Astrocyte (in vitro differentiated cells and primary cell): ENCODE data around the gene TBC1D2B. TPM values are rescaled to one million over a fixed set of nuclear protein-coding genes. Genes with fewer than 3 reads are reported as not detected.
"Not testable (repeated sequence)": the region's sequence is repeated elsewhere in the genome, so short reads cannot be mapped to it uniquely, and the experiment has no call there.

ENCODE experiments used
- DNase-seq: peaks from one replicate; pipeline ENCODE4 v3.0.0-alpha.2; 2010; ENCODE audit warnings: low read depth
- FAIRE-seq: peaks from 2 replicates; lab custom pipeline; 2011; peaks lifted over from hg19 to GRCh38; lab: Jason Lieb, UNC
- H2AFZ ChIP-seq: 2 replicates; pipeline ENCODE4 v1.6.0; 2012; ENCODE audit warnings: low read depth, low read length, inconsistent platforms
- H3K27ac ChIP-seq: 2 replicates; pipeline ENCODE4 v1.5.1; 2011; ENCODE audit warnings: low read depth, low read length, inconsistent platforms
- H3K27me3 ChIP-seq: 2 replicates; pipeline ENCODE4 v1.6.0; 2011; ENCODE audit warnings: low read length, inconsistent platforms; ENCODE audit not compliant: insufficient read depth
- H3K36me3 ChIP-seq: 2 replicates; pipeline ENCODE4 v1.5.1; 2011; ENCODE audit warnings: low read length, inconsistent platforms; ENCODE audit not compliant: insufficient read depth
- H3K4me1 ChIP-seq: 2 replicates; pipeline ENCODE4 v1.5.1; 2011; ENCODE audit warnings: low read length, inconsistent platforms; ENCODE audit not compliant: insufficient read depth
- H3K4me2 ChIP-seq: 2 replicates; pipeline ENCODE4 v1.6.0; 2012; ENCODE audit warnings: low read length, inconsistent platforms
- H3K4me3 ChIP-seq: 2 replicates; pipeline ENCODE4 v1.5.1; 2011; ENCODE audit warnings: low read depth, mild to moderate bottlenecking, low read length, inconsistent platforms; ENCODE audit not compliant: insufficient read depth
- H3K79me2 ChIP-seq: 2 replicates; pipeline ENCODE4 v1.6.0; 2012; ENCODE audit warnings: mild to moderate bottlenecking, low read length, inconsistent platforms; ENCODE audit not compliant: insufficient read depth
- H3K9ac ChIP-seq: 2 replicates; pipeline ENCODE4 v1.6.0; 2012; ENCODE audit warnings: mild to moderate bottlenecking, low read length, inconsistent platforms
- H3K9me3 ChIP-seq: 2 replicates; pipeline ENCODE4 v1.5.1; 2012; ENCODE audit warnings: low read depth, mild to moderate bottlenecking, low read length, inconsistent platforms; ENCODE audit not compliant: insufficient read depth
- H4K20me1 ChIP-seq: 2 replicates; pipeline ENCODE4 v1.6.0; 2012; ENCODE audit warnings: low read length, inconsistent platforms; ENCODE audit not compliant: insufficient read depth
- H3K27ac Mint-ChIP-seq: one replicate; pipeline ENCODE4 v1.8.0; 2021; ENCODE audit warnings: mild to moderate bottlenecking, mixed read lengths; ENCODE audit not compliant: unreplicated experiment
- H3K27me3 Mint-ChIP-seq: one replicate; pipeline ENCODE4 v1.8.0; 2021; ENCODE audit warnings: low read depth, mixed read lengths; ENCODE audit not compliant: unreplicated experiment
- H3K36me3 Mint-ChIP-seq: one replicate; pipeline ENCODE4 v1.8.0; 2021; ENCODE audit warnings: low read depth, mixed read lengths; ENCODE audit not compliant: unreplicated experiment
- H3K4me1 Mint-ChIP-seq: one replicate; pipeline ENCODE4 v1.8.0; 2021; ENCODE audit warnings: low read depth, mixed read lengths; ENCODE audit not compliant: unreplicated experiment
- H3K4me3 Mint-ChIP-seq: one replicate; pipeline ENCODE4 v1.8.0; 2021; ENCODE audit warnings: mild to moderate bottlenecking, moderate library complexity, mixed read lengths; ENCODE audit not compliant: unreplicated experiment
- H3K9me3 Mint-ChIP-seq: one replicate; pipeline ENCODE4 v1.8.0; 2021; ENCODE audit warnings: mild to moderate bottlenecking, mixed read lengths; ENCODE audit not compliant: unreplicated experiment
- CTCF ChIP-seq: IDR thresholded peaks from 2 replicates; pipeline ENCODE4 v1.5.1; 2011; ENCODE audit warnings: low read depth, mild to moderate bottlenecking, inconsistent platforms, low read length, moderate library complexity; ENCODE audit not compliant: insufficient read depth
- EZH2 ChIP-seq: IDR thresholded peaks from 2 replicates; pipeline ENCODE4 v1.6.1; 2012; ENCODE audit warnings: mild to moderate bottlenecking, low read length, inconsistent platforms; ENCODE audit not compliant: insufficient read depth
- total RNA-seq: library from RNA; stranded (reverse); gene quantifications from 2 replicates; pipeline ENCODE4 v1.2.1, GENCODE V29; 2021

TBC1D2B gene
- total RNA-seq, 1 donor from 2014 or later: 21.3 TPM

GRCh38 chr15:77966540-77967234, 110.8 kb downstream of the TBC1D2B start:
- H3K9ac ChIP-seq: no peak overlapping the region
- H3K27ac ChIP-seq: no peak overlapping the region
- no peak overlapping the region for H3K4me2 ChIP-seq
- no peaks in the 10 kb centered on the region for H4K20me1 ChIP-seq
- DNase-seq (peak; percentile 23), FAIRE-seq (no peak)
- no peaks in the 10 kb centered on the region for H3K9me3 ChIP-seq
- Mint-ChIP-seq H3K27ac (no peak overlapping the region), H3K27me3 (peaks cover 12% of the 10 kb centered on the region), H3K4me1 (peaks cover 5% of the 10 kb centered on the region), H3K36me3 (no peaks in the 10 kb centered on the region), H3K9me3 (no peaks in the 10 kb centered on the region), H3K4me3 (no peak overlapping the region)
- H3K79me2 ChIP-seq: no peaks in the 10 kb centered on the region
- TF ChIP-seq CTCF (peak; percentile 95), EZH2 (no peak)
- no peaks in the 10 kb centered on the region for H3K4me1 ChIP-seq
- H3K27me3 ChIP-seq: peaks cover 3% of the 10 kb centered on the region
- no peaks in the 10 kb centered on the region for H3K36me3 ChIP-seq
- H2AFZ ChIP-seq: no peak overlapping the region
- H3K4me3 ChIP-seq: no peak overlapping the region

GRCh38 chr15:77964193-77964592, 113.3 kb downstream of the TBC1D2B start:
- Histone ChIP-seq H3K79me2 (no peaks in the 10 kb centered on the region), H4K20me1 (no peaks in the 10 kb centered on the region), H3K4me1 (no peaks in the 10 kb centered on the region), H3K36me3 (no peaks in the 10 kb centered on the region), H3K27me3 (peaks cover 4% of the 10 kb centered on the region), H3K4me3 (no peak overlapping the region), H2AFZ (no peak overlapping the region), H3K9me3 (no peaks in the 10 kb centered on the region), H3K4me2 (no peak overlapping the region), H3K9ac (no peak overlapping the region), H3K27ac (no peak overlapping the region)
- H3K36me3 Mint-ChIP-seq: no peaks in the 10 kb centered on the region
- H3K27me3 Mint-ChIP-seq: peaks cover 16% of the 10 kb centered on the region
- DNase-seq: no peak
- H3K4me3 Mint-ChIP-seq: no peak overlapping the region
- H3K9me3 Mint-ChIP-seq: no peaks in the 10 kb centered on the region
- H3K27ac Mint-ChIP-seq: no peak overlapping the region
- FAIRE-seq: no peak
- H3K4me1 Mint-ChIP-seq: peaks cover 3% of the 10 kb centered on the region
- TF ChIP-seq EZH2 (no peak), CTCF (no peak)

GRCh38 chr15:77959432-77959879, 118.1 kb downstream of the TBC1D2B start:
- Histone ChIP-seq H3K36me3 (no peaks in the 10 kb centered on the region), H3K4me3 (no peak overlapping the region), H3K9me3 (no peaks in the 10 kb centered on the region), H3K79me2 (no peaks in the 10 kb centered on the region), H3K4me2 (peak overlapping the region; percentile 76), H3K27me3 (peaks cover 20% of the 10 kb centered on the region), H4K20me1 (no peaks in the 10 kb centered on the region), H3K9ac (no peak overlapping the region), H3K27ac (no peak overlapping the region), H3K4me1 (no peaks in the 10 kb centered on the region), H2AFZ (peak overlapping the region; percentile 50)
- no peak for FAIRE-seq
- DNase-seq: peak; percentile 10
- Mint-ChIP-seq H3K9me3 (no peaks in the 10 kb centered on the region), H3K4me3 (no peak overlapping the region), H3K27ac (no peak overlapping the region), H3K4me1 (no peaks in the 10 kb centered on the region), H3K36me3 (no peaks in the 10 kb centered on the region), H3K27me3 (peaks cover 38% of the 10 kb centered on the region)
- TF ChIP-seq CTCF (peak; percentile 60), EZH2 (no peak)

GRCh38 chr15:77958716-77959431, 118.6 kb downstream of the TBC1D2B start:
- Histone ChIP-seq H3K27me3 (peaks cover 20% of the 10 kb centered on the region), H3K4me2 (peak overlapping the region; percentile 76)
- H2AFZ ChIP-seq, DNase-seq, H3K27ac ChIP-seq, H4K20me1 ChIP-seq, H3K27ac Mint-ChIP-seq, H3K4me3 Mint-ChIP-seq, FAIRE-seq, H3K9me3 ChIP-seq, H3K4me1 ChIP-seq, H3K9ac ChIP-seq, H3K9me3 Mint-ChIP-seq, H3K4me3 ChIP-seq, H3K36me3 ChIP-seq, H3K79me2 ChIP-seq, H3K4me1 Mint-ChIP-seq, H3K36me3 Mint-ChIP-seq: not testable (repeated sequence)
- H3K27me3 Mint-ChIP-seq: peaks cover 37% of the 10 kb centered on the region
